ENCODE data around the gene C2orf69. TPM values are rescaled to one million over a fixed set of nuclear protein-coding genes. Genes with fewer than 3 reads are reported as not detected.

C2orf69 gene
- total RNA-seq, 1 donor from 2014 or later = 16.2 TPM

DNA sequence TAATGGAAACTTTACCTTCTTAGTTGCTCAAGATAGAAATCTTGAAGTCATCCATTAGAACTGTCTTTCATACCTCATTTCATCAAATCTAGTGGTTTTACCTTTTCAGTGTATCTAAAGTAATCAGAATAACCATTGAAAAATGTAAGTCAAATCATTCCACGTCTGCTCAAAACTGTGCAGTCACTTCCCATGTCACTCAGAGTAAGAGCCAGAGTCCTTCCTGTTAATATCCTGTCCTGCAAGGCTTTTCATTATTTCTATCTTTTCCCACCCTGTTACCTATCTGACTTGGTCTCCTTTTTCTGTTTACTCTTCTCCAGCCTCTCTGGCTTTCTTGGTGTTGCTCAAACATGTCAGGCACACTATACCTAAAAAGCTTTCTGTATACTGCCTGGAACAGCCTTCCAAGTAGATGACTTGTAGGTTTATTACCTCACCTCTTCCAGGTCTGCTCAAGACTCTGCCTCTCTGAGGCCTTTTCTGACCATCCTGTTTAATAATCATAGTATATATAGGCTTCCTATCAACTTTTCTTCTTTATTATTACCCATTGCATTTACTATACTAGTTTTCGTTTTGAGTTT lies 3.4 kb downstream of the C2orf69 start:
- TF ChIP-seq, protein P1, sequence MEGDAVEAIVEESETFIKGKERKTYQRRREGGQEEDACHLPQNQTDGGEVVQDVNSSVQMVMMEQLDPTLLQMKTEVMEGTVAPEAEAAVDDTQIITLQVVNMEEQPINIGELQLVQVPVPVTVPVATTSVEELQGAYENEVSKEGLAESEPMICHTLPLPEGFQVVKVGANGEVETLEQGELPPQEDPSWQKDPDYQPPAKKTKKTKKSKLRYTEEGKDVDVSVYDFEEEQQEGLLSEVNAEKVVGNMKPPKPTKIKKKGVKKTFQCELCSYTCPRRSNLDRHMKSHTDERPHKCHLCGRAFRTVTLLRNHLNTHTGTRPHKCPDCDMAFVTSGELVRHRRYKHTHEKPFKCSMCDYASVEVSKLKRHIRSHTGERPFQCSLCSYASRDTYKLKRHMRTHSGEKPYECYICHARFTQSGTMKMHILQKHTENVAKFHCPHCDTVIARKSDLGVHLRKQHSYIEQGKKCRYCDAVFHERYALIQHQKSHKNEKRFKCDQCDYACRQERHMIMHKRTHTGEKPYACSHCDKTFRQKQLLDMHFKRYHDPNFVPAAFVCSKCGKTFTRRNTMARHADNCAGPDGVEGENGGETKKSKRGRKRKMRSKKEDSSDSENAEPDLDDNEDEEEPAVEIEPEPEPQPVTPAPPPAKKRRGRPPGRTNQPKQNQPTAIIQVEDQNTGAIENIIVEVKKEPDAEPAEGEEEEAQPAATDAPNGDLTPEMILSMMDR (conservative IDR thresholded peaks at IDR 0.05) = no peak
- Mint-ChIP-seq H3K36me3 (ENCODE audit: low read depth) (peaks cover 40% of the 10 kb centered on the region), H3K4me3 (peak overlapping the region; percentile 56), H3K27ac (ENCODE audit: unreplicated experiment) (no peak overlapping the region), H3K27me3 (ENCODE audit: low read depth) (no peaks in the 10 kb centered on the region), H3K9me3 (peaks cover 15% of the 10 kb centered on the region), H3K4me1 (peaks cover 31% of the 10 kb centered on the region)
- DNase-seq (ENCODE audit: low read depth, low spot score) = no peak

GRCh38 chr2:199916980-199917379 lies 5.9 kb downstream of the C2orf69 start:
- Mint-ChIP-seq H3K36me3 (ENCODE audit: low read depth) (peaks cover 45% of the 10 kb centered on the region), H3K4me1 (peaks cover 17% of the 10 kb centered on the region), H3K27ac (ENCODE audit: unreplicated experiment) (no peak overlapping the region), H3K9me3 (peaks cover 14% of the 10 kb centered on the region), H3K27me3 (ENCODE audit: low read depth) (no peaks in the 10 kb centered on the region), H3K4me3 (peak overlapping the region; percentile 23)
- TF ChIP-seq, protein P1 (conservative IDR thresholded peaks at IDR 0.05) = no peak
- DNase-seq (ENCODE audit: low read depth, low spot score) = no peak

GRCh38 chr2:199922856-199923255 lies 11.8 kb downstream of the C2orf69 start:
- Mint-ChIP-seq H3K4me1 (peaks cover 11% of the 10 kb centered on the region), H3K36me3 (ENCODE audit: low read depth) (peaks cover 23% of the 10 kb centered on the region), H3K9me3 (peaks cover 5% of the 10 kb centered on the region), H3K4me3 (no peak overlapping the region), H3K27me3 (ENCODE audit: low read depth) (no peaks in the 10 kb centered on the region), H3K27ac (ENCODE audit: unreplicated experiment) (peak overlapping the region; percentile 10)
- no peak for DNase-seq (ENCODE audit: low read depth, low spot score)
- TF ChIP-seq, protein P1 (conservative IDR thresholded peaks at IDR 0.05) = no peak

DNA sequence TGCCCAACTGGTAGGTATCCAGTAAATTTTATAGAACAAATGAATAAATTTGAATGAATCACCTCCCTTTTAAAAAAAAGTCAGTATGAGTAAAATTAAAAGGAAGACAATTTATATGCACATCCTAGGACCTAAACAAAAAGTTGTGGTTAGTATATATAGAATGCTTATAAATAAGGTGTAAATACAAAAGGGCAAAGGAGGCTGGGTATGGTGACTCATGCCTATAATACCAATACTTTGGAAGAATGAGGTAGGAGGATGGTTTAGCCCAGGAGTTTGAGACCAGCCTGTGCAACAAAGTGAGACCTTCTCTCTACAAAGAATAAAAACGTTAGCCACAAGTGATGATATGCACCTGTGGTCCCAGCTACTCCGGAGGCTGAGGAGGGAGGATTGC lies 12.8 kb downstream of the C2orf69 start:
- H3K27ac Mint-ChIP-seq (ENCODE audit: unreplicated experiment) = no peak overlapping the region
- H3K36me3 Mint-ChIP-seq (ENCODE audit: low read depth) = peaks cover 17% of the 10 kb centered on the region
- H3K9me3 Mint-ChIP-seq = peaks cover 2% of the 10 kb centered on the region
- DNase-seq (ENCODE audit: low read depth, low spot score) = no peak
- no peak overlapping the region for H3K4me3 Mint-ChIP-seq
- H3K27me3 Mint-ChIP-seq (ENCODE audit: low read depth) = no peaks in the 10 kb centered on the region
- peaks cover 16% of the 10 kb centered on the region for H3K4me1 Mint-ChIP-seq
- TF ChIP-seq, protein P1 (conservative IDR thresholded peaks at IDR 0.05) = no peak

- Mint-ChIP-seq H3K4me1 (peaks cover 16% of the 10 kb centered on the region), H3K4me3 (no peak overlapping the region), H3K27ac (ENCODE audit: unreplicated experiment) (no peak overlapping the region), H3K36me3 (ENCODE audit: low read depth) (peaks cover 9% of the 10 kb centered on the region), H3K9me3 (no peaks in the 10 kb centered on the region), H3K27me3 (ENCODE audit: low read depth) (no peaks in the 10 kb centered on the region)
- TF ChIP-seq, protein P1 (conservative IDR thresholded peaks at IDR 0.05) = no peak
- DNase-seq (ENCODE audit: low read depth, low spot score) = no peak
Measured at GRCh38 chr2:199926806-199927205, 15.7 kb downstream of the C2orf69 start.
